HTERT RPE-1 (cell line): Measurements from ENCODE around the gene IER5.
"Not testable (repeated sequence)": the region's sequence is repeated elsewhere in the genome, so short reads cannot be mapped to it uniquely, and the experiment has no call there.

Experiments
- in situ Hi-C: fragments of 300-500 bp; cut with MboI; formaldehyde crosslinking; loops from 4 replicates; pipeline ENCODE4 v1.14.3; 2020; ENCODE audit warnings: low sequenced_read_pairs

Gene IER5

GRCh38 chr1:181088079-181089016 is at the start of gene IER5:
IER5 (plus strand) TSS chr1:181088700; CDS start chr1:181088903, 203 bp downstream.
- in situ Hi-C loops = no loop called here

- in situ Hi-C loops = no loop called here
Measured at GRCh38 chr1:181040284-181040865, 48.1 kb upstream of the IER5 start.

GRCh38 chr1:181043025-181043888 is 45.2 kb upstream of the IER5 start:
- in situ Hi-C loops = no loop called here

DNA sequence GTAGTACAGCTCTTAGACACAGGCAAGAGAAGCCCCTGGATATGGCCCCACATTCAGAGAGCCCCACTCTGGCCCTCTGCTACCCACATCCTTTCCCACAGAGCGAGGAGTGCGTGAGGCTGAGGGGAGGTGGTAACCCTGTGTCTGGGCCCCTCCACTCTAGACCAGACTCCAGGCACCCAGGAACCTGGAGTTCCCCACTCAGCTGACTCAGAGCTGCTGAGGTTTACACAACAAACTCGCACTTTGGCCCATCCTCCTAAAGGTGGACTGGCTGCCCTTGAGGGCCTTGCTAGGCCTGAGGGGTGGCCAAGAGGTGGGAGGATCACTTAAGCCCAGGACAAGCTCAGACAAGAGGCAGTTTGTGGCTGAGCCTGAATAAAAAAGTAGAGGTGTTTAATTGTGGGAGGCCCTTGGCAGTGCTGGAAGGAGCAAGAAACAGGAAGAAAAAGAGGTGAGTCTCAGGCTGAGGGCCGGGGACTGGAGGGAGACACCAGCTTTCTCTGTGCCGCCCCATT is 44.0 kb upstream of the IER5 start:
- in situ Hi-C loops = no loop called here

DNA sequence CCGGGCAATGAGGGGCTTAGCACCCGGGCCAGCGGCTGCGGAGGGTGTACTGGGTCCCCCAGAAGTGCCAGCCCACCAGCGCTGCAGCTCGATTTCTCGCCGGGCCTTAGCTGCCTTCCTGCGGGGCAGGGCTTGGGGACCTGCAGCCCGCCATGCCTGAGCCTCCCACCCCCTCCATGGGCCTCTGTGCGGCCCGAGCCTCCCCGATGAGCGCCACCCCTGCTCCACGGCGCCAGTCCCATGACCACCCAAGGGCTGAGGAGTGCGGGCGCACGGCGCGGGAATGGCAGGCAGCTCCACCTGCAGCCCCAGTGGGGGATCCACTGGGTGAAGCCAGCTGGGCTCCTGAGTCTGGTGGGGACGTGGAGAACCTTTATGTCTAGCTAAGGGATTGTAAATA is 42.6 kb upstream of the IER5 start:
- in situ Hi-C loops = not testable (repeated sequence)

DNA sequence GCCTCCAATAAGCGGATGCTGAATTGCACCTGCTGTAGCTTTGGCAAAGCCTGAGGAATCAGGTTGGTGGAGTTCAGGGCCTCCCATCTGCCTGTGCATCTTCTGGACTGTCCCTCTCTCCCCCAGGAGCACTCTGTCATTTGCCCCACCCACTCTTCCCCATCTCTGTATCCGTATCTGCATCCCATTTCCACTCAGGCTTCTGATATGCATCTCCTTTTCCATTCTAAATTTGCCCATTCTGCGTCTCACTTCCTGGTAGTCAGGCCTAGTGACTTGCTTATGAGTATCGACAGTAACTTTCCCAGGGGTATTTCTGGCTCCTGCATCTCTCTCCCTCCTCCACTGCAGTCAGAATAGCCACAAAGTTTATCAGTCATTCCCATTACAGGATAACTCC is 39.1 kb upstream of the IER5 start:
- in situ Hi-C loops = no loop called here

- in situ Hi-C loops = no loop called here
Measured at GRCh38 chr1:181050922-181051321, 37.6 kb upstream of the IER5 start.

GRCh38 chr1:181056560-181056959 is 31.9 kb upstream of the IER5 start:
- in situ Hi-C loops = no loop called here

- in situ Hi-C loops = no loop called here
Measured at GRCh38 chr1:181057079-181057478, 31.4 kb upstream of the IER5 start.

- in situ Hi-C loops = no loop called here
Measured at GRCh38 chr1:181059435-181059834, 29.1 kb upstream of the IER5 start.

DNA sequence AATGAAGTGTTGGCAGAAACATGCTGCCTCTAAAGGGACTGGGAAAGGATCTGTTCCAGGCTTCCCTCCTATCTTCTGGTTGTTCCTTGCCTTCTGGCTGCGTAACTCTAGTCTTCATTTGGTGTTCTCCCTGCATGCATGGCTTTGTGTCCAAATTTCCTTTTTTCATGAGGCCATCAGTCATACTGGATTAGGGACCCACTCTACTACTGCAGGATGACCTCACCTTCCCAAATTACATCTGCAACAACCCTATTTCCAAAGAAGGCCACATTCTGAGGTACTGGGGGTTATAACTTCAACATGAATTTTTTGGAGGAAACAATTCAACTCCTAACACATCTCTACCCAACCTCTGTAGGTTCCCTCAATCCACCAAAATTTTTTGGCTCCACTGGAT is 28.4 kb upstream of the IER5 start:
- in situ Hi-C loops = no loop called here

GRCh38 chr1:181060947-181061346 is 27.6 kb upstream of the IER5 start:
- in situ Hi-C loops = not testable (repeated sequence)

- in situ Hi-C loops = no loop called here
Measured at GRCh38 chr1:181061487-181061886, 27.0 kb upstream of the IER5 start.

DNA sequence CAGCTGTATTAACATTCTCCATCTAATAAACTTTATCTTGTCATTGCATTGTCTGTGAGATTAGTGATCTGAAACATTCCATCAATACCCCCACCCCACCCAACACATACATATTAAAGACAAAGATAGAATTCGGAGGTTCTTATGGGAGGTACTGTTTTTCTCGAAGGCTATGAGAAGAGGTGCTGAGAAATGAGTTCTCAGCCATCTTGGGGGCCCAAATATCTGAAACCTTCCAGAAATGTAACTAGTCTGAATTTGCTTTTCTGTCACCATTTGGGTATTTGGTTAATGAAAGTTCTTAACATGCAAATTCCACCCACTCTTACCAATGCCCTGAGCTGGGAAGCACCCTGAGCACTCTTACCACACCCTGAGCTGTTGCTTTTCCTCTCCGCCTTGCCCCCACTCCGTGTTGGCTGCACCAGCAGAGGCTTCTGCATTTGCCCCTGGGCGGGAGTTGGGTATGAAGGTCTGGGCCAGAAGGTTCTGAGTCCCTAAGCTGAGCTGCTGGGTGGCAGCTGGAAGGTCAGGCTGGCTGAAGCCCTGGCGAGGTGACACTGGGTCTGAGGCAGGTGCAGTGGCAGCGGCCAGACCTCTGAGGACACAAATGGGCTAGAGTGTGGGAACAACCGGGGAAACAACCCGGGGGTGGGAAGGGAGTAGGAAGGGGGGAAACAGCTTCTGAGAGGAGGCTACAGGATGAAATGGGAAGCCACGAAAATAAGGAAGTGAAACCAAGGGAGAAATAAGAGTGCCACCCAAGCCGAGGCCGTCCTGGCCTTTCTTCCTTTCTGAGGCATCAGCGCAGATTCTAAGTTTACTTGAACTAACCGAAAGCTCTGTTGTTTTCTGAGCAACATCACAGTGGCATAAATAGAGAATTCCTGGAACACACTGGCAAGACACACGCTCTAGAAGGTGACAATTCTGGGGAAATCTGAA is 26.3 kb upstream of the IER5 start:
- in situ Hi-C loops = no loop called here

GRCh38 chr1:181062836-181063428 is 25.6 kb upstream of the IER5 start:
- in situ Hi-C loops = no loop called here

DNA sequence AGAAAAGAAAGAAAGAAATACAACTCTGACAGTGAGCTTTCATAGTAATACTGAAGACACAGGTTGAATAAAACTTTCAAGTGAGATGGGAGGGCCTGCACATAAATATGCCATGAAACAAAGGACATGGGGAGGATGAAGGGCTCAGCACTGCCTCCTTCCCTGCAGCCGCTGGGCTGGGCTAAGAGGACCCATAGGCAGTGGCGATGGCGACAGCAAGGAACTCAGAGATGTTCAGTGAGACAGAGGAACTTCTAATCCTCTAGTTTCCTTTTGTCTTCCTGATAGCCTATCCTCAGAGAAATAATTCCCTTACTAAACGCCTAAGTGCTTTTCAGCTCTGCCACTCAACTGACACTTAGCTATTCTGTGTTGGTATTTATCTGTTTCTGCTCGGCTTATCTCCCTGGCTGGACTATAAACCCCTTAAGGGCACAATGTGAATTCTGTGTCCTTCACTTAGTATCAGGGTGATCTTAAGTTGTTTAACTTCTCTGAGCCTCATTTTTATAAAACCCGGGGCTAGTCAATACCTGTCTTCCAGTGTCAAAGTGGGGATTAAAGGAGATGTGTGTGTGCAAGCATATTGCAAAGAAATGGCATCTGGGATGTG is 24.4 kb upstream of the IER5 start:
- in situ Hi-C loops = no loop called here

DNA sequence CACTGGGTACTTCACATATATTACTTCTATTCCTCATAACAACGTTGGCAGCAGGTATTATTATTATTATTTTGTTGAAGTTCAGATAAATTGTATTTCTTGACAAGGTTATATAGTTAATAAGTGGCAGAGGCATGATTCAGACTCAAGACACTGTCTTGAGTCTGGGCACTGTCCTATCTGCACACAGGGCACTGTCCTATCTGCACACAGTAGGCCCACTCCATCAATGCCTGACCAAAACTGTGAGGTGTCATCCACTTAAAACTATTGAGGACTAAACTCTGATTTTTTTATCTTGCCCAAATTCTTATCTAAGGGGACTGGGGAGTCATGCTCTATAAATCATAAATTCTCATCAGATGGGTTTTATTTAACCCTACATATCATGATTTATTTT is 23.8 kb upstream of the IER5 start:
- in situ Hi-C loops = no loop called here

DNA sequence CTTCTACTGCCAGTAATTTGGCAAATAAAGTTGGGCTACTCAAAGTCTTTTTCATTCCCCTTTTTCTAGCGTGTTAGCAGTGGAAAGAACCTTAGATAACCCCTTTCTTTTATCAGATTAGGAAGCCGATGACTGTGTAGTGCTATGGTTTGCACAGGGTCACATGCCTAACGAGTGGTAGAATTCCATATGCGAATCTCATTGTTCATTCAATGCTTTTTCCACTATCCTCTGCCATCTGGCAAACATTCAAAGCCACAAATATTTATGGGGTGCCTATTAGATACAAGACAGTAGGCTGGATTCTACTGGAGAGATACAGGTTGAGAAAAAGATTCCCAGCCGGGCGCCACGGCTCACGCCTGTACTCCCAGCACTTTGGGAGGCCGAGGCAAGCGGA is 14.9 kb upstream of the IER5 start:
- in situ Hi-C loops = no loop called here

GRCh38 chr1:181075766-181076350 is 12.6 kb upstream of the IER5 start:
- in situ Hi-C loops = no loop called here
